Keratinocyte (primary cell): Measurements from ENCODE around the gene CRIP3. TPM values are rescaled to one million over a fixed set of nuclear protein-coding genes. Genes with fewer than 3 reads are reported as not detected.

ENCODE experiments used
- DNase-seq: peaks from one replicate; pipeline ENCODE4 v3.0.0-alpha.2; 2011; ENCODE audit warnings: low read depth, missing footprints, low spot score
- FAIRE-seq: peaks from 2 replicates; lab custom pipeline; 2011; peaks lifted over from hg19 to GRCh38; lab: Jason Lieb, UNC
- H2AFZ ChIP-seq: 2 replicates; pipeline ENCODE4 v1.6.0; 2012; ENCODE audit warnings: low read length, control low read depth, inconsistent platforms; ENCODE audit not compliant: control insufficient read depth
- H3K27ac ChIP-seq: 2 replicates; pipeline ENCODE4 v1.5.1; 2011; ENCODE audit warnings: low read length; ENCODE audit not compliant: control insufficient read depth, insufficient read depth
- H3K27me3 ChIP-seq: 3 replicates; pipeline ENCODE4 v1.6.0; 2011; ENCODE audit warnings: low read length; ENCODE audit not compliant: control insufficient read depth, insufficient read depth; ENCODE audit errors: extremely low read depth
- H3K36me3 ChIP-seq, 2 experiments: 2 replicates in 1 of 2; 3 replicates in 1 of 2; pipeline ENCODE4 v1.5.1; 2011; ENCODE audit warnings: low read length in 2 of 2, mild to moderate bottlenecking in 1 of 2; ENCODE audit not compliant: control insufficient read depth in 2 of 2, insufficient read depth in 2 of 2; ENCODE audit errors: extremely low read depth in 1 of 2
- H3K4me1 ChIP-seq: 3 replicates; pipeline ENCODE4 v1.5.1; 2011; ENCODE audit warnings: low read length; ENCODE audit not compliant: control insufficient read depth, insufficient read depth; ENCODE audit errors: extremely low read depth
- H3K4me2 ChIP-seq: 3 replicates; pipeline ENCODE4 v1.6.0; 2011; ENCODE audit warnings: low read depth, low read length; ENCODE audit not compliant: control insufficient read depth, insufficient read depth; ENCODE audit errors: extremely low read depth
- H3K4me3 ChIP-seq, 3 experiments: fragments of 200-600 bp in 1 of 3; sonication (generic) in 1 of 3; 2 replicates in 2 of 3; 3 replicates in 1 of 3; pipeline ENCODE4 v1.5.1; 2011 to 2016; ENCODE audit warnings: low read length in 3 of 3, mild to moderate bottlenecking in 3 of 3, control low read depth in 2 of 3, inconsistent platforms in 1 of 3, low read depth in 1 of 3, mixed read lengths in 1 of 3, mixed run types in 1 of 3, moderate library complexity in 1 of 3; ENCODE audit not compliant: control insufficient read depth in 2 of 3, insufficient read depth in 2 of 3; ENCODE audit errors: extremely low read depth in 1 of 3
- H3K79me2 ChIP-seq: 2 replicates; pipeline ENCODE4 v1.6.0; 2012; ENCODE audit warnings: low read length; ENCODE audit not compliant: control insufficient read depth, insufficient read depth
- H3K9ac ChIP-seq: 3 replicates; pipeline ENCODE4 v1.6.0; 2011; ENCODE audit warnings: low read length; ENCODE audit not compliant: control insufficient read depth, insufficient read depth; ENCODE audit errors: extremely low read depth
- H3K9me1 ChIP-seq: 3 replicates; pipeline ENCODE4 v1.6.0; 2011; ENCODE audit warnings: low read length; ENCODE audit not compliant: control insufficient read depth, insufficient read depth; ENCODE audit errors: extremely low read depth
- H3K9me3 ChIP-seq: 2 replicates; pipeline ENCODE4 v1.5.1; 2012; ENCODE audit warnings: low read depth, low read length; ENCODE audit not compliant: control insufficient read depth
- H4K20me1 ChIP-seq: 3 replicates; pipeline ENCODE4 v1.6.0; 2011; ENCODE audit warnings: low read length; ENCODE audit not compliant: control insufficient read depth, insufficient read depth; ENCODE audit errors: extremely low read depth
- EZH2 ChIP-seq: IDR thresholded peaks from one replicate; pipeline ENCODE4 v1.6.1; 2012; ENCODE audit warnings: inconsistent platforms, mild to moderate bottlenecking, low read length, moderate library complexity
- dilution Hi-C: fragments of 300-500 bp; cut with MboI; formaldehyde crosslinking; loops from one replicate; pipeline ENCODE4 v1.7.0; 2020; ENCODE audit warnings: low sequenced_read_pairs; ENCODE audit not compliant: extremely low pct_ligation_motif_present
- polyA plus RNA-seq, 5 experiments: library from polyadenylated mRNA; depleted of rRNA in 3 of 5; stranded (reverse) in 3 of 5; stranded (forward) in 1 of 5; unstranded in 1 of 5; fragments of >200 nt; gene quantifications; 1 replicate in 1 of 5; 2 replicates in 3 of 5; 3 replicates in 1 of 5; pipeline versions ENCODE4 v1.2.1 to v1.2.3, GENCODE V29; 2011 to 2012; ENCODE audit warnings: missing spikeins in 2 of 5, low read depth in 1 of 5, low replicate concordance in 1 of 5
- TF ChIP-seq, protein P1 (sequence below), 3 experiments: IDR thresholded peaks in 1 of 3; conservative IDR thresholded peaks in 1 of 3; optimal IDR thresholded peaks in 1 of 3; 2 replicates in 2 of 3; 3 replicates in 1 of 3; pipeline versions ENCODE3 to v1.5.1; 2011; ENCODE audit warnings: low read length in 3 of 3, mild to moderate bottlenecking in 3 of 3, moderate library complexity in 2 of 3, control low read depth in 1 of 3, inconsistent platforms in 1 of 3; ENCODE audit not compliant: insufficient read depth in 2 of 3; ENCODE audit errors: extremely low read depth in 1 of 3

Gene CRIP3
- polyA plus RNA-seq, 1 donor (not counting 4 experiments of a cell fraction or from before 2014, with no cell fraction given), result 0.26 TPM

DNA sequence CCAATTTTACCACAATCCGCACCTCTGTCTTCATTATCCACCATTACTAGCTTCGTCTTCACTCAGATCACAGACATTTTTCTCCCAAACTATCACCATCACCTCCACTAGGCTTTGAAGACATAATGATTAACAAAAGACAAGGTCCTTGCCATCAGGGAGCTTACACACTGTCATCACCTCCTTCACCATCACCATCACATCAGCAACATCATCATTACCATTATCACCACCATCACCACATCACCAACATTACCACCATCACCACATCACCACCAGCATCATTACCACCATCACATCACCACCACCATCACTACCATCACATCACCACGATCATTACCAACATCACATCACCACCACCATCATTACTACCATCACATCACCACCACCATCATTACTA is 14.9 kb downstream of the CRIP3 start:
- H3K9me3 ChIP-seq, result no peaks in the 10 kb centered on the region
- H3K79me2 ChIP-seq, result no peaks in the 10 kb centered on the region
- dilution Hi-C loops, result no loop called here
- no peaks in the 10 kb centered on the region for H4K20me1 ChIP-seq
- no peak for FAIRE-seq
- no peaks in the 10 kb centered on the region for H3K36me3 ChIP-seq
- H3K4me3 ChIP-seq, result no peak overlapping the region
- H3K9ac ChIP-seq, result no peak overlapping the region
- DNase-seq, result no peak
- no peaks in the 10 kb centered on the region for H3K9me1 ChIP-seq
- no peak overlapping the region for H3K27ac ChIP-seq
- H3K4me2 ChIP-seq, result no peak overlapping the region
- TF ChIP-seq, protein P1, sequence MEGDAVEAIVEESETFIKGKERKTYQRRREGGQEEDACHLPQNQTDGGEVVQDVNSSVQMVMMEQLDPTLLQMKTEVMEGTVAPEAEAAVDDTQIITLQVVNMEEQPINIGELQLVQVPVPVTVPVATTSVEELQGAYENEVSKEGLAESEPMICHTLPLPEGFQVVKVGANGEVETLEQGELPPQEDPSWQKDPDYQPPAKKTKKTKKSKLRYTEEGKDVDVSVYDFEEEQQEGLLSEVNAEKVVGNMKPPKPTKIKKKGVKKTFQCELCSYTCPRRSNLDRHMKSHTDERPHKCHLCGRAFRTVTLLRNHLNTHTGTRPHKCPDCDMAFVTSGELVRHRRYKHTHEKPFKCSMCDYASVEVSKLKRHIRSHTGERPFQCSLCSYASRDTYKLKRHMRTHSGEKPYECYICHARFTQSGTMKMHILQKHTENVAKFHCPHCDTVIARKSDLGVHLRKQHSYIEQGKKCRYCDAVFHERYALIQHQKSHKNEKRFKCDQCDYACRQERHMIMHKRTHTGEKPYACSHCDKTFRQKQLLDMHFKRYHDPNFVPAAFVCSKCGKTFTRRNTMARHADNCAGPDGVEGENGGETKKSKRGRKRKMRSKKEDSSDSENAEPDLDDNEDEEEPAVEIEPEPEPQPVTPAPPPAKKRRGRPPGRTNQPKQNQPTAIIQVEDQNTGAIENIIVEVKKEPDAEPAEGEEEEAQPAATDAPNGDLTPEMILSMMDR (optimal IDR thresholded peaks at IDR 0.05 in 1 of 3, IDR thresholded peaks at IDR 0.05 in 1 of 3, conservative IDR thresholded peaks at IDR 0.05 in 1 of 3; ENCODE audit: extremely low read depth in 1 of 3, insufficient read depth in 2 of 3, low read length in 3 of 3), result no peak
- no peak for TF ChIP-seq EZH2
- H2AFZ ChIP-seq, result no peak overlapping the region
- H3K27me3 ChIP-seq, result peaks cover 22% of the 10 kb centered on the region
- no peaks in the 10 kb centered on the region for H3K4me1 ChIP-seq

DNA sequence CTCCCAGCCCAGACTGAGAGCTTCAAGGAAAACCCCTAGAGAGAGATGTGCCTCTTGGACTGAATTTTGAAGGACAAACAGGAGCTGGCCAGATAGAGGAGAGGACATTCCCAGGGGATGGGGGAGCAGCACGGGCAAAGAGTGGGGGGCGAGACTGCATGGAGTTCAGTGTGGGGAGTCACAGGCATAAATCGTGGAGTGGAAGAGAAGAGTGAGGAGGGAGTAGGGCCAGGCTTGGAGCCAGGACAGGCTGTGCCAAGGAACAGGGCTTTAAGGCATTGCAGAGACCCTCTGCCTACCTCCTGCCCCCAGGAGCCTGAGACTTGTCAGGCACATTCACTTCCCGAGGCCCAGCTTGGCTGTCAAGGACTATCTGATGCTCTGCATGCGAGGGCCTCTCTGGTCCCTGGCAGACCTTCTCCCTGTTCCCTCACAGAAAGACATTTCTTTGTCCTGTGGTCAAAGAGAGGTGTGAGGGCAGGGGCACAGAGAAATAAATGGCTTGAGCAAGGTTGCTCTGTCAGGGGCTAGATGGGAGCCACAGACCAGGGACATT is 15.8 kb downstream of the CRIP3 start:
- no peak overlapping the region for H3K9ac ChIP-seq
- no peak overlapping the region for H3K27ac ChIP-seq
- DNase-seq (no peak), FAIRE-seq (no peak)
- peaks cover 14% of the 10 kb centered on the region for H3K27me3 ChIP-seq
- no peaks in the 10 kb centered on the region for H3K79me2 ChIP-seq
- no peaks in the 10 kb centered on the region for H3K9me3 ChIP-seq
- no peak overlapping the region for H3K4me2 ChIP-seq
- H3K36me3 ChIP-seq, result no peaks in the 10 kb centered on the region
- dilution Hi-C loops, result no loop called here
- H4K20me1 ChIP-seq, result no peaks in the 10 kb centered on the region
- no peaks in the 10 kb centered on the region for H3K4me1 ChIP-seq
- TF ChIP-seq, protein P1 (optimal IDR thresholded peaks at IDR 0.05 in 1 of 3, IDR thresholded peaks at IDR 0.05 in 1 of 3, conservative IDR thresholded peaks at IDR 0.05 in 1 of 3; ENCODE audit: extremely low read depth in 1 of 3, insufficient read depth in 2 of 3, low read length in 3 of 3), result no peak
- TF ChIP-seq EZH2, result no peak
- no peak overlapping the region for H2AFZ ChIP-seq
- no peaks in the 10 kb centered on the region for H3K9me1 ChIP-seq
- H3K4me3 ChIP-seq, result no peak overlapping the region
